ENCODE measurements around the gene C1GALT1.

The C1GALT1 gene

GRCh38 chr7:7201578-7202374 lies 19.4 kb downstream of the C1GALT1 start:
- DNase-seq (ENCODE audit: low read depth, low spot score) = no peak

GRCh38 chr7:7202375-7202720 lies 20.0 kb downstream of the C1GALT1 start:
- DNase-seq (ENCODE audit: low read depth, low spot score) = peak; percentile 27

GRCh38 chr7:7203813-7204575 lies 21.6 kb downstream of the C1GALT1 start:
- no peak for DNase-seq (ENCODE audit: low read depth, low spot score)

GRCh38 chr7:7207876-7208275 lies 25.5 kb downstream of the C1GALT1 start:
- DNase-seq (ENCODE audit: low read depth, low spot score) = no peak

GRCh38 chr7:7208520-7208919 lies 26.2 kb downstream of the C1GALT1 start:
- DNase-seq (ENCODE audit: low read depth, low spot score) = no peak

- DNase-seq (ENCODE audit: low read depth, low spot score) = no peak
These were observed 27.2 kb downstream of the C1GALT1 start for GRCh38 chr7:7209412-7210050.

- no peak for DNase-seq (ENCODE audit: low read depth, low spot score)
These were observed 28.3 kb downstream of the C1GALT1 start for GRCh38 chr7:7210475-7211237.

GRCh38 chr7:7212612-7213011 lies 30.3 kb downstream of the C1GALT1 start:
- DNase-seq (ENCODE audit: low read depth, low spot score) = peak; percentile 21

GRCh38 chr7:7214398-7215347 lies 32.3 kb downstream of the C1GALT1 start:
- no peak for DNase-seq (ENCODE audit: low read depth, low spot score)

GRCh38 chr7:7216279-7216678 lies 33.9 kb downstream of the C1GALT1 start:
- DNase-seq (ENCODE audit: low read depth, low spot score) = no peak

- no peak for DNase-seq (ENCODE audit: low read depth, low spot score)
These were observed 36.9 kb downstream of the C1GALT1 start for GRCh38 chr7:7219216-7219615.

- DNase-seq (ENCODE audit: low read depth, low spot score) = no peak
These were observed 38.5 kb downstream of the C1GALT1 start for GRCh38 chr7:7220821-7221220.

GRCh38 chr7:7221599-7222038 lies 39.3 kb downstream of the C1GALT1 start:
- peak; percentile 32 for DNase-seq (ENCODE audit: low read depth, low spot score)

- DNase-seq (ENCODE audit: low read depth, low spot score) = no peak
These were observed 40.9 kb downstream of the C1GALT1 start for GRCh38 chr7:7223250-7223649.

GRCh38 chr7:7226407-7226806 lies 44.1 kb downstream of the C1GALT1 start:
- DNase-seq (ENCODE audit: low read depth, low spot score) = no peak

GRCh38 chr7:7228472-7228871 lies 46.1 kb downstream of the C1GALT1 start:
- peak; percentile 20 for DNase-seq (ENCODE audit: low read depth, low spot score)

GRCh38 chr7:7228967-7229366 lies 46.6 kb downstream of the C1GALT1 start:
- peak; percentile 26 for DNase-seq (ENCODE audit: low read depth, low spot score)

GRCh38 chr7:7231000-7231399 lies 48.7 kb downstream of the C1GALT1 start:
- no peak for DNase-seq (ENCODE audit: low read depth, low spot score)

- DNase-seq (ENCODE audit: low read depth, low spot score) = no peak
These were observed 49.5 kb downstream of the C1GALT1 start for GRCh38 chr7:7231865-7232264.

GRCh38 chr7:7235347-7235746 lies 53.0 kb downstream of the C1GALT1 start:
- no peak for DNase-seq (ENCODE audit: low read depth, low spot score)

GRCh38 chr7:7236041-7236440 lies 53.7 kb downstream of the C1GALT1 start:
- DNase-seq (ENCODE audit: low read depth, low spot score) = no peak
